K562 treated with DMSO at 1 percent for 4 hours (cell line): ENCODE data around the gene ZAR1L. TPM values are rescaled to one million over a fixed set of nuclear protein-coding genes. Genes with fewer than 3 reads are reported as not detected.

Experiments used
- total RNA-seq: library from RNA; unstranded; fragments of 300-600 nt; gene quantifications from 2 replicates; pipeline ENCODE4 v1.2.3, GENCODE V29; 2022; ENCODE audit not compliant: insufficient read depth

Gene ZAR1L, protein sequence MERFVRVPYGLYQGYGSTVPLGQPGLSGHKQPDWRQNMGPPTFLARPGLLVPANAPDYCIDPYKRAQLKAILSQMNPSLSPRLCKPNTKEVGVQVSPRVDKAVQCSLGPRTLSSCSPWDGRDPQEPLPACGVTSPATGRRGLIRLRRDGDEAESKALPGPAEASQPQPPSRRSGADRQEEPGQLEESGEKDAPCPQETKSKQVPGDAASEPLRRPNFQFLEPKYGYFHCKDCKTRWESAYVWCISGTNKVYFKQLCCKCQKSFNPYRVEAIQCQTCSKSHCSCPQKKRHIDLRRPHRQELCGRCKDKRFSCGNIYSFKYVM
- total RNA-seq, result not detected in 2 replicates

DNA sequence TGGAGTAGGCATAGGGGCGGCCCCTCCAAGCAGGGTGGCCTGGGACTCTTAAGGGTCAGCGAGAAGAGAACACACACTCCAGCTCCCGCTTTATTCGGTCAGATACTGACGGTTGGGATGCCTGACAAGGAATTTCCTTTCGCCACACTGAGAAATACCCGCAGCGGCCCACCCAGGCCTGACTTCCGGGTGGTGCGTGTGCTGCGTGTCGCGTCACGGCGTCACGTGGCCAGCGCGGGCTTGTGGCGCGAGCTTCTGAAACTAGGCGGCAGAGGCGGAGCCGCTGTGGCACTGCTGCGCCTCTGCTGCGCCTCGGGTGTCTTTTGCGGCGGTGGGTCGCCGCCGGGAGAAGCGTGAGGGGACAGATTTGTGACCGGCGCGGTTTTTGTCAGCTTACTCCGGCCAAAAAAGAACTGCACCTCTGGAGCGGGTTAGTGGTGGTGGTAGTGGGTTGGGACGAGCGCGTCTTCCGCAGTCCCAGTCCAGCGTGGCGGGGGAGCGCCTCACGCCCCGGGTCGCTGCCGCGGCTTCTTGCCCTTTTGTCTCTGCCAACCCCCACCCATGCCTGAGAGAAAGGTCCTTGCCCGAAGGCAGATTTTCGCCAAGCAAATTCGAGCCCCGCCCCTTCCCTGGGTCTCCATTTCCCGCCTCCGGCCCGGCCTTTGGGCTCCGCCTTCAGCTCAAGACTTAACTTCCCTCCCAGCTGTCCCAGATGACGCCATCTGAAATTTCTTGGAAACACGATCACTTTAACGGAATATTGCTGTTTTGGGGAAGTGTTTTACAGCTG lies at the start of gene ZAR1L, which contains the start of gene BRCA2:
Gene ZAR1L, minus strand, starts transcription at position 126 of the 790 bp plus-strand sequence. CDS start 3,438 bp downstream, outside the sequence.
Gene BRCA2, plus strand, starts transcription at position 271 of the 790 bp plus-strand sequence. CDS start 953 bp downstream, outside the sequence.

Other genes starting within 250 kb of the ZAR1L start
- 2.5 and 11.2 TPM in 2 replicates for gene BRCA2, start 145 bp upstream of the ZAR1L start, total RNA-seq
- gene N4BP2L1, start 112.8 kb upstream of the ZAR1L start, total RNA-seq, result 2.1 TPM in 1 of 2 replicates, not detected in the other
- gene N4BP2L2, start 223.4 kb upstream of the ZAR1L start, total RNA-seq, result 12.9 and 15.6 TPM in 2 replicates